ENCODE data around the gene NPHP1.
"Not testable (repeated sequence)": the region's sequence is repeated elsewhere in the genome, so short reads cannot be mapped to it uniquely, and the experiment has no call there.

The NPHP1 gene

DNA sequence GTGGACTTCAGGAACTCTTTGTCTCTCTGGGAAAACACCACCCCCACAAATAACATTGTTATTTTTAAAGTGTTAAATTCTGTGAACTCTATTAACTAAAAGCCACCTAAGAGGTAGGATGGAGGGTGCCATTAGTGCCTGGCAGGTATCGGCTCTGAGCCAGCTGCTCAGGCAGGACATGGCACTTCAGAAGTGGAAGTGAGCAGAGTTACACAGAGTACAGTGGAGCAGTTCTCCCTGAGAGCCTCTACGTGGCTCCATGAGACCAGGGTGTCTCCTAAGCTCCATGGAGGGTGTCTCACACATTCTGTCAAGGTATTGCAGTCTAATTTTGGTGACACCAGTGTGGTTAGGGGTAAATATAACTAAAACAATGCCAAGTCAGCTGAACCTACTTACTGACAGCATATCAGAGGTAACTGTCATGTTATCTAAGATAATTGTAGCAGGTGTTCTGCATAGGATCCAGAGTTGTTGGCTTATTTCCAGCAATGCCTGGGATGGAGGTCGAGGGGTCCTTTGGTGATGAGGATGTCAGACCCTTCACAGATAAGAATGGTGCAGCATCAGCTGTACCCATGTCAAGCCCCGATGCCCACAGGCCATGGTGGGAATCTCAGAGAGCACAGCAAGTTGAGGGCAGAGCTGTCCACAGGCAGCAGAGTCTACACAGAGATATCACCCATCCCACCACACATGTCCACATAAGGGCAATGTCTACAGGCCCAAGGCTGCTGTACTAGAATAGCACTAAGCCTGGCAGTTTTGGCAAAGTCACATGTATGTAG lies 80.6 kb downstream of the NPHP1 start:
- H3K9ac ChIP-seq (ENCODE audit: low read length): no peak overlapping the region
- H3K27me3 ChIP-seq (ENCODE audit: control insufficient read depth, insufficient read depth, low read length): no peaks in the 10 kb centered on the region
- H3K4me1 ChIP-seq (ENCODE audit: control insufficient read depth, low read depth, low read length): no peaks in the 10 kb centered on the region

GRCh38 chr2:110121592-110121991 lies 83.2 kb downstream of the NPHP1 start:
- Histone ChIP-seq H3K27me3 (ENCODE audit: control insufficient read depth, insufficient read depth, low read length) (peaks cover 1% of the 10 kb centered on the region), H3K9ac (ENCODE audit: low read length) (no peak overlapping the region), H3K4me3 (ENCODE audit: low read length) (no peak overlapping the region), H3K9me3 (ENCODE audit: control insufficient read depth, low read depth, low read length) (no peaks in the 10 kb centered on the region), H3K36me3 (ENCODE audit: control insufficient read depth, low read depth, low read length) (no peaks in the 10 kb centered on the region), H3K27ac (ENCODE audit: low read length) (no peak overlapping the region), H3K4me1 (ENCODE audit: control insufficient read depth, low read depth, low read length) (no peaks in the 10 kb centered on the region)

More for the DNA sequence above, 80.6 kb downstream of the NPHP1 start:
- no peak overlapping the region for H3K4me3 ChIP-seq (ENCODE audit: low read length)
- H3K36me3 ChIP-seq (ENCODE audit: control insufficient read depth, low read depth, low read length): no peaks in the 10 kb centered on the region
- no peak overlapping the region for H3K27ac ChIP-seq (ENCODE audit: low read length)
- no peaks in the 10 kb centered on the region for H3K9me3 ChIP-seq (ENCODE audit: control insufficient read depth, low read depth, low read length)

DNA sequence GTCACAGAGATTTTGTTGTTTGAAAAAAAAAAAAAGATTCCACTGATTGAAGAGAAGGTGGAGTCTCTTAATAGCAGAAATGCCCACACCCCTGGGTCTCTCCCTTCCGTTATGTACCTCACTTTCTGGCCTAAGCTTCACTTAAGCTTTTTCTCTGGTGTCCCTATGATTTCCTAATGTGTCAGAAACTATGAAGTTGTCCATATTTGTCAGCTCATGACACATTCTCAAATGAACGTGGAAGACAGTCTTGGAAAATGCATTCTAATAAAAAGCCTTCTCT lies 83.8 kb downstream of the NPHP1 start:
- Histone ChIP-seq H3K4me3 (ENCODE audit: low read length) (no peak overlapping the region), H3K9ac (ENCODE audit: low read length) (no peak overlapping the region), H3K9me3 (ENCODE audit: control insufficient read depth, low read depth, low read length) (no peaks in the 10 kb centered on the region), H3K27me3 (ENCODE audit: control insufficient read depth, insufficient read depth, low read length) (peaks cover 7% of the 10 kb centered on the region), H3K27ac (ENCODE audit: low read length) (no peak overlapping the region), H3K4me1 (ENCODE audit: control insufficient read depth, low read depth, low read length) (no peaks in the 10 kb centered on the region), H3K36me3 (ENCODE audit: control insufficient read depth, low read depth, low read length) (no peaks in the 10 kb centered on the region)

- Histone ChIP-seq H3K9me3 (ENCODE audit: control insufficient read depth, low read depth, low read length) (no peaks in the 10 kb centered on the region), H3K27ac (ENCODE audit: low read length) (no peak overlapping the region), H3K4me1 (ENCODE audit: control insufficient read depth, low read depth, low read length) (no peaks in the 10 kb centered on the region), H3K36me3 (ENCODE audit: control insufficient read depth, low read depth, low read length) (no peaks in the 10 kb centered on the region), H3K27me3 (ENCODE audit: control insufficient read depth, insufficient read depth, low read length) (peaks cover 13% of the 10 kb centered on the region), H3K4me3 (ENCODE audit: low read length) (no peak overlapping the region), H3K9ac (ENCODE audit: low read length) (no peak overlapping the region)
Measured at GRCh38 chr2:110120171-110121051, 84.4 kb downstream of the NPHP1 start.

DNA sequence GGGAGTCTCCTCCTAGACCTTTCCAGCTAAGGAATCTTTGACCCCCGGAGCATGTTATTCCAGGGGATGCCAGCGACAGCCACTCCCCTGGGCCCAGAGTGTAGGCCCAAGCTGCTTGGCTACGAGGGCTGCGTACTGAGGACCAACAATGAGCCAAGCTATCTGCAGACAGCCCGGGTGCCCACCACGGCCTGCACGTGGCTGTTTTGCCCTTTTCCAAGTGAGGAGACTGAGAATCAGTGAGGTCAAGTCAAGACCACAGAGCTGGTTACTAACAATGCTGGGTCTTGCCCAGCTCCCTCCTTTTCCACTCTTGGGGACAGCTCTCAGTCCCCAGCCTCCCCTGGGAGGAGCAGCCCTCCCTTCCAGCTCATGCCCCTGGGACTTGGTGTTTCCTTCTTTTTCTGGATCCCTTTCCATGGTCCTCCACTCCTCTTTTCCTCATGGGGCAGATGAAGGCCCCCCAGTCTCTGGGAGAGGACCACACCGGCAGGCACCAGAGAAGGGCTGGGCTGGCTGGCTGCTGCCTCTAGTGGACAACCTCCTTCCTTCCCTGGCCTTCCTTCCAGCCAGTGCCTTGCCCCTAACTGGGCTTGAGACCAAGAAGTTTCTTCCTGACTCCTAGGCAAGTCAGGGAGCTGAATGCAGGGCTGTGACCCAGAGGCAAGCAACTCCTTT lies 88.6 kb downstream of the NPHP1 start:
- peaks cover 32% of the 10 kb centered on the region for H3K27me3 ChIP-seq (ENCODE audit: control insufficient read depth, insufficient read depth, low read length)
- no peaks in the 10 kb centered on the region for H3K9me3 ChIP-seq (ENCODE audit: control insufficient read depth, low read depth, low read length)
- H3K36me3 ChIP-seq (ENCODE audit: control insufficient read depth, low read depth, low read length): no peaks in the 10 kb centered on the region
- H3K9ac ChIP-seq (ENCODE audit: low read length): no peak overlapping the region
- H3K4me1 ChIP-seq (ENCODE audit: control insufficient read depth, low read depth, low read length): peaks cover 3% of the 10 kb centered on the region
- H3K4me3 ChIP-seq (ENCODE audit: low read length): peak overlapping the region; percentile 57
- H3K27ac ChIP-seq (ENCODE audit: low read length): no peak overlapping the region

DNA sequence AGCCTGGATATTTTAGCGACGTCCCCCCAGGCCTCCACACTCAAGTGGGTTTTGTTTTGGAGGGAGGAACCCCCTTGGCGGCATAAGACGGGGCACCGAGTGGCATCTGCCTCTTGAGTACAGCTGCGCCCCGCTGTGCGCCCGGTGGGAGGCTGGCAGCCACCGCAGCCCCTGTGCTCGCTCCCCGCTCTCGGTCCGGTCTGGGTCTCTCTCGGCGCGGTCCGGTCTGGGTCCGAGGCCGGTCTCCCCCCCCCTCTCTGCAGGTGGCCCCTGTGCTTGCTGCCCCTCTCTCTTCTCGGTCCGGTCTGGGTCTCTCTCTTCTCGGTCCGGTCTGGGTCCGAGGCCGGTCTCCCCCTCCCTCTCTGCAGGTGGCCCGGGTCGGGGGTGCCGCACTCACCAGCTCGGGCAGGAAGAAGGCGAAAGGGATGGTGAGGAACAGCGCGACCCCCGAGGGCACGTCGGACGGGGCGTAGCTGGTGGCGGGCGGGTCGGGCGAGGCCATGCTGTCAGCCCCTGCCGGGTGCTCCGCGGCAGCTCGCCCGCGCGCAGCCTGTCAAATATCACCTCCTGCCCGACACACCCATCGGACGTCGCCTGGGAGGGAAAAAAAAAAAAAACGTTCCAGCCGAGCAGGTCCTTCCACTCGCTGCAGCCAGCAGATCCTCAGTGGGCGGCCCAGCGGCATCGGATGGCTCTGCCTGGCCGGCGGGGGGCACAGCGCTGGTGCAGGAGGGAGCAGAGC lies 89.4 kb downstream of the NPHP1 start, which contains the start of gene MALL:
Gene MALL, minus strand, starts transcription at position 532 of the 742 bp plus-strand sequence. Its CDS starts 30 bp downstream, at position 502.
- H3K4me1 ChIP-seq (ENCODE audit: control insufficient read depth, low read depth, low read length): peaks cover 3% of the 10 kb centered on the region
- H3K9ac ChIP-seq (ENCODE audit: low read length): no peak within 1 kb of the TSS
- no peak within 1 kb of the TSS for H3K27ac ChIP-seq (ENCODE audit: low read length)
- H3K4me3 ChIP-seq (ENCODE audit: low read length): peak within 1 kb of the TSS; percentile 57
- H3K27me3 ChIP-seq (ENCODE audit: control insufficient read depth, insufficient read depth, low read length): peaks cover 32% of the 10 kb centered on the region
- H3K36me3 ChIP-seq (ENCODE audit: control insufficient read depth, low read depth, low read length): no peaks in the 10 kb centered on the region
- no peaks in the 10 kb centered on the region for H3K9me3 ChIP-seq (ENCODE audit: control insufficient read depth, low read depth, low read length)

DNA sequence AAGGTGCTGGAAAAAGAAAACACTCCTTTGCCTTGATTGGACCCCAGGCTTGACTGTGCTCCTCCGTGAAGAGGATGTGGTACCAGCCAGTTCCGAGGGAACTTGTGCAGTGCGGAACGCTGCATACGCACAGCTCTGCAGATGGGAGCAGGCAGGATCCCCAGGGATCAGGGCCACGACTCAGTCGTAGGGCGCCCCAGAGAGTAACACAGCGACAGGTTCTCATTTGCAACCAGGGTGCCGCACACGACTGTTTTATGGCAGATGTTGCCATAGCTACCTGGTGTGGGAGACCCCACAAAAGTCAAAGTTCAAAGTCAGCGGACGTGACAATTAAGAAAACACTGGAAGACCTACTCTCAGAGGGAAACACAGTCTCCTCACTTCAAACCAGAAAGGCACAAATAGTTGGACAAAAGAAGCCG lies 90.0 kb downstream of the NPHP1 start:
- no peaks in the 10 kb centered on the region for H3K9me3 ChIP-seq (ENCODE audit: control insufficient read depth, low read depth, low read length)
- no peak overlapping the region for H3K27ac ChIP-seq (ENCODE audit: low read length)
- peaks cover 3% of the 10 kb centered on the region for H3K4me1 ChIP-seq (ENCODE audit: control insufficient read depth, low read depth, low read length)
- H3K36me3 ChIP-seq (ENCODE audit: control insufficient read depth, low read depth, low read length): no peaks in the 10 kb centered on the region
- H3K4me3 ChIP-seq (ENCODE audit: low read length): peak overlapping the region; percentile 57
- peaks cover 32% of the 10 kb centered on the region for H3K27me3 ChIP-seq (ENCODE audit: control insufficient read depth, insufficient read depth, low read length)
- H3K9ac ChIP-seq (ENCODE audit: low read length): no peak overlapping the region

DNA sequence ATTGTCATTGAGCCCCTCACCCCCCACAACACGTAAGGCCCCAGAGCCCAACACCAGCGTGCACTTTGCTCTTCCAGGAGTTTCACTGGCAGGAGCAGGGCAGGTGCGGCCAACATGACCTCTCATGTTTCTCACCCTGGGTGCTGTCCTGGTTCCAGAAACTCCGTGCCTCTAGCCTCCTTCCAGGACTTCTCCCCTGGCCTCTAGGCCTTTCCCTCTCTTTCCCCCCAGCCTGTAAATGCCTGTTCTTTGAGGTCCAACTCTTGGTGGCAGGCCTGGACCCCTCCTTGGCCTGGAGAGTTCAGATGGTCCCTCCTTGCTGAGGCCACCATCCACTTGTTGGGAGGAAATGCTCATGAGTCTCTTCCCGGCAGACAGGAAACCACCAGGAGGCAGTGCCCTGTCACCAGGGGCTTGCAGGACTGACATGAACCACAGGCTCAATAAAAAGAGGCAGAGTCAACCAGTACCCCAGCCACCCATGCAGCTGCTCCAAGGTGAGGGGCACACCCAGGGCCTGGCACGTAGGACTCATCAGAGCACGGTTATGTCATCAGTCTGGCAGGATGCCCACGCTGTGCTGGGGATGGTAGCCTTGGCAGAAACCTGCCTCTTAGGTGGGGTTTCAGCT lies 90.7 kb downstream of the NPHP1 start:
- Histone ChIP-seq H3K4me3 (ENCODE audit: low read length) (no peak overlapping the region), H3K36me3 (ENCODE audit: control insufficient read depth, low read depth, low read length) (no peaks in the 10 kb centered on the region), H3K9ac (ENCODE audit: low read length) (no peak overlapping the region), H3K9me3 (ENCODE audit: control insufficient read depth, low read depth, low read length) (no peaks in the 10 kb centered on the region), H3K27ac (ENCODE audit: low read length) (no peak overlapping the region), H3K4me1 (ENCODE audit: control insufficient read depth, low read depth, low read length) (peaks cover 3% of the 10 kb centered on the region), H3K27me3 (ENCODE audit: control insufficient read depth, insufficient read depth, low read length) (peaks cover 32% of the 10 kb centered on the region)

DNA sequence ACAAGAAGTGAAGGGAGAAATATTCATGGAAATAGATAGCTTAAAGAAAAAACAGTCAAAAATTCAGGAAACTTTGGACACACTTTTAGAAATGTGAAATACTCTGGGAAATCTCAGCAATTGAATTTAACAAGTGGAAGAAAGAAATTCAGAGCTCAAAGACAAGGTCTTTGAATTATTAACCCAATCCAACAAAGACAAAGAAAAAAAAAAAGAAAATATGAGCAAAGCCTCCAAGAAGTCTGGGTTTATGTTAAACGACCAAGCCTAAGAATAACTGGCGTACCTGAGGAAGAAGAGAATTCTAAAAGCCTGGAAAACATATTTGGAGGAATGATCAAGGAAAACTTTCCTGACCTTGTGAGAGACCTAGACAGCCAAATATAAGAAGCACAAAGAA lies 96.5 kb downstream of the NPHP1 start:
- not testable (repeated sequence) for H3K4me3 ChIP-seq (ENCODE audit: low read length); H3K9ac ChIP-seq (ENCODE audit: low read length); H3K27ac ChIP-seq (ENCODE audit: low read length); H3K36me3 ChIP-seq (ENCODE audit: control insufficient read depth, low read depth, low read length); H3K4me1 ChIP-seq (ENCODE audit: control insufficient read depth, low read depth, low read length); H3K9me3 ChIP-seq (ENCODE audit: control insufficient read depth, low read depth, low read length); H3K27me3 ChIP-seq (ENCODE audit: control insufficient read depth, insufficient read depth, low read length)

DNA sequence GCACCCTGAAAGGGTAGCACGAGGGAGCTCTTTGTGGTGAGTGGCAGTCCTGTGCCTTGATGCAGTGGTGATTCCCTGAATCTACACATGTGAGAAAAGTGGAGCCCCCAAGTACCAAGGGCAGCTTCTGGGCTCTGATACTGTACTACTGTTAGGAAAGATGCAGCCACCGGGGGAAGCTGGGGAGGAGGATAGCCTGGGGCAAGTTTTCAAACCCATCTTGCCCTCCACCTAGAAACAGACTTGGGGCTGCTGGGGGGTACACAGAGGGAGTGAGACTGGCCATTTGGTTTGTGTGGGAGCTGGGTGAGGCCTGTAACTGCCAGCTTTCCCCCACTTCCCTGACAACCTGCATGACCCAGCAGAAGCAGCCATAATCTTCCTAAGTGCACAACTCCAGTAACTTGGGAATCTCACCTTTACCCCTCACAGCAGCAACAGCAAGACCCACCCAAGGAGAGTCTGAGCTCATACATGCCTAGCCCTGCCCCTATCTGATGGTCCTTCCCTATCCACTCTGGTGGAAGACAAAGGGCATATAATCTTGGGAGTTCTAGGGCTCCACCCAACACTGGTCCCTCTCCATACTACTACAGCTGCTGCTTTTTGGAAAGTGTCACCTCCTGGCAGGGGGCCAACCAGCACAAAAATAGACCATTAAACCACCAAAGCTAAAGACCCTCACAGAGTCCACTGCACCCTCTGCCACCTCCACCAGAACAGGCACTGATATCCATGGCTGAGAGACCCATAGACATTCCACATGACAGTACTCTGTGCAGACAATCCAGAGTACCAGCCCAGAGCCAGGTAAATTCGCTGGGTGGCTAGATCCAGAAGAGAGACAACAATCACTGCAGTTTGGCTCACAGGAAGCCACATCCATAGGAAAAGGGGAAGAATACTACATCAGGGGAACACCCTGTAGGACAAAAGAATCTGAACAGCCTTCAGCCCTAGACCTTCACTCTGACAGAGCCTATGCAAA lies 97.4 kb downstream of the NPHP1 start:
- Histone ChIP-seq H3K4me1 (ENCODE audit: control insufficient read depth, low read depth, low read length) (no peaks in the 10 kb centered on the region), H3K27me3 (ENCODE audit: control insufficient read depth, insufficient read depth, low read length) (no peaks in the 10 kb centered on the region), H3K9ac (ENCODE audit: low read length) (no peak overlapping the region), H3K36me3 (ENCODE audit: control insufficient read depth, low read depth, low read length) (no peaks in the 10 kb centered on the region), H3K27ac (ENCODE audit: low read length) (no peak overlapping the region), H3K4me3 (ENCODE audit: low read length) (no peak overlapping the region), H3K9me3 (ENCODE audit: control insufficient read depth, low read depth, low read length) (no peaks in the 10 kb centered on the region)

Data from iPS-18a (cell line).